A204.1 (cell line): ENCODE measurements around the gene SLC35G3.
"Not testable (repeated sequence)": the region's sequence is repeated elsewhere in the genome, so short reads cannot be mapped to it uniquely, and the experiment has no call there.

Experiments
- FAIRE-seq: peaks from 2 replicates; lab custom pipeline; 2012; peaks lifted over from hg19 to GRCh38; lab: Jason Lieb, UNC

Gene SLC35G3

DNA sequence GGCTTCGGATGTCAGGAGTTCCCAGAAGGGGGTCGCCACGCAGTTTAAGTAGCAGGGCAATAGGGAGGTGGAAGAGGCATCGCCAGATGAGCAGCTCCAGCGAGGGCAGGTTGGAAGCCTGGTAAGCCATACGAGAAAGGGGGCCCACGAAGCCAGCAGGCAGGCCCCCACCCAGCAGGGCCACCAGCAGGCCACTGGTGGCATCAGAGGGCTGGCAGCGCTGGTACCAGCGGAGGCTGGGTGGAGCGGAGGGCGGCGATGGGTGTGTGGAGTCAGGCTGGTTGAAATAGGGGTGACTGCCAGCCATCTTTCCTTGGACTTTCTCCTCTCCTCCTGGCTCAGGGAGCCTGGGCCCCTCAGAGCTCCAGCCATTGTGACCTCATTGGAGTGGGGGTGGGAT lies at the start of gene SLC35G3:
TSS of gene SLC35G3 (minus strand) at position 393 of the 400 bp plus-strand sequence. CDS start at position 307, 86 bp downstream.
- not testable (repeated sequence) for FAIRE-seq

- FAIRE-seq = no peak
Measured at GRCh38 chr17:35243561-35244340, 49.6 kb upstream of the SLC35G3 start.

DNA sequence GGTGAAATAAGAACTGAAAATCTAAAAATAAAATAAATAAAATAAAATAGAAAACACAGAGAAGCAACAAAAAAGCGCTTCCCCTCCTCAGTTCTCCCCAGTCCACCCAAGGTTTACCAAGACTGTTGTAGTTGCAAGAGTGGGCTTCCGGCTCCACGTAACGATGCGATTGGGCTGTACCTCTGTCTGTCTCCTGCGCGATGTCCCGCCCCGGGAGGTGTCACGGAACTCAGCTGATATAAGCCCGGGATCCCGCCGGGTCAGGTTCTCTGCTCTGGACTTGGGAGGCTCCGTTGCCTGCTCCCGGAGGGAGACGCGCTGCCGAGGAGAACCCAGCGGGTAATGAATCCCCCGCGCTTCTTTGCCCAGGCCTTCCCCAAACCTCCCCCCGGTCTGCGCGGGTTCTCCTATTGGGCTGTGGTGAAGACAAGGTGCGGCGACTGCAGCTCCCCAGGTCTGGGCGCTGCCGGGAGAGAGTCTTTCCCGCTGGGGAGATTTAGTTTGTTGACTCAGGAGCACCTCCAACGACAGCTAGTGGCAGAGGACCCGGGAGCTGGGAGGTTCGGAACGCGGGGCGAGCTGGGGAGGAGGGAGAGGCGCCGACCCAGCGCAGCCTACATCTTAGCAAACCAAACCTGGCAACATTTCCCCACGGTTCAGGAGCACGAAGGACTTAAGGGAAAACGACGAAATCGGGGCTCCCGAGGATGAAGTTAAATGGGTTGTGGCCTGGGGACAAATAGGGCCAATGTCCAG lies 48.8 kb upstream of the SLC35G3 start, which contains the start of gene SLFN5:
TSS of gene SLFN5 (plus strand) at position 268 of the 756 bp plus-strand sequence. CDS start 15,619 bp downstream, outside the sequence.
- no peak for FAIRE-seq

GRCh38 chr17:35242158-35242804 lies 48.1 kb upstream of the SLC35G3 start:
- FAIRE-seq = no peak

- no peak for FAIRE-seq
Measured at GRCh38 chr17:35241520-35241919, 47.3 kb upstream of the SLC35G3 start.

DNA sequence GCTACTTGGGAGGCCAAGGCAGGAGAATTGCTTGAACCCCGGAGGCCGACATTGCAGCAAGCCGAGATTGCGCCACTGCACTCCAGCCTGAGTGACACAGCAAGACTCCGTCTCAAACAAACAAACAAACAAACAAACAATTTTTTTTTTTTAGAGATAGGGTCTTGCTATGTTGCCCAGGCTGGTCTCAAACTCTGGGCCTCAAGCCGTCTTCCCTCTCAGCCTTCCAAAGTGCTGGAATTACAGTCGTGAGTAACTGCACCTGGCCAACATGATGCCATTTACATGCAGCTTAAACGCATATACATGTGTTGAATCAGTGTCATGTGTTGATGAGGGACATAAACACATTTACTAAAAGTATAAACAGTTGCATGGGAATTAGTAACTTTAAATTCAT lies 46.7 kb upstream of the SLC35G3 start:
- no peak for FAIRE-seq

DNA sequence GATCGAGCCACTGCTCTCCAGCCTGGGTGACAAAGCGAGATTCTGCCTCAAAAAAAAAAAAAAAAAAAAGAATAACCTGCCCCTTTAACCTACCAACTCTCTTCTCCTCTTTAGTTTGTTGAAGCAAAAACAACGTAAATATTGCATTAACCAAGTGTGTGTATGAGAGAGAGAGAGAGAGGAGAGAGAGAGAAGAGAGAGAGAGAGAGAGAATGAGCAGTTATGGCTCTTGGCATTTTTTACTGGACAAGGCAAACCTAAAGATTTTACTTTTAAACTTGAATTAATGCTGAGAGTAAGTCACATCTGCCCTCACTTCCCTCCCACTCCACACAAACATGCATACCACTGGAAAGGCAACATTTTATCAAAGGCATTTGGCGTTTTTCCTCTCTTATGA lies 45.6 kb upstream of the SLC35G3 start:
- no peak for FAIRE-seq

DNA sequence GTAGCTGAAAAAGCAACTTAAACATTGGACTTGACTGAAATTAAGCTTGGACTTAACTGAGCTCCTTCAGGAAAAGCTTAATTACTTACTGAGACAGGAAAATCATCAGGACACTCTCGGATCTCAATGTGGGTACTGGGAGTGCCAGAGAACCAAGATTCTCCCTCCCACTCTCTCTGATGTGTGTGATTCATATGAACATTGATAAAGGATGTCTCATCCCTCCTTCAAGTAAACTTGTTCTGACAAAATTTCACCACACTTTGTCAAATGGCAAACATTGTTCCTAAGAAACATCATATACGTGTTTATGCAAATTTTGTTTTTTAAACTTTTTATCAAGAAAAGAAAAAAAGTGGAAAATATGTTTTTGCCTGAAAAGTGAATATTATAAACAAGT lies 44.6 kb upstream of the SLC35G3 start:
- no peak for FAIRE-seq

- FAIRE-seq = no peak
Measured at GRCh38 chr17:35236821-35237220, 42.6 kb upstream of the SLC35G3 start.

DNA sequence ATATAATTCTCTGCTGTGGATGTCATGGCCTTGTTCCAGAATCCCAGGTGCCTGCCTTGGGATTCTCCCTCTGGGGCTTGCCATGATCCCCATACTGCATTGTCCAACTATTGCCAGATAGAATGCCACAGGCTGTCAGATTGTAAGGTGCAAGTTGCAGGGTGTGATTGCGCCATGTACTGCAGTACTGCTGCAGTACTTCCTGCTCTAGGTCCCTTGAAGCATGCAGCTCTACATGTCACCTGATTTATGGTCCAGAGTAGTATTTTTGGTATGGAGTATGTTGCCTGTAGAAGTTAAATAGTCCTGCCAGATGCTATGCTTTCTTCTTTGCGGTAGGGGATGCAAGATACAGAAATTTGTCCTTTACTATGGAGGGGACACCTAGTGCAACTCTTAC lies 41.7 kb upstream of the SLC35G3 start:
- FAIRE-seq = no peak

DNA sequence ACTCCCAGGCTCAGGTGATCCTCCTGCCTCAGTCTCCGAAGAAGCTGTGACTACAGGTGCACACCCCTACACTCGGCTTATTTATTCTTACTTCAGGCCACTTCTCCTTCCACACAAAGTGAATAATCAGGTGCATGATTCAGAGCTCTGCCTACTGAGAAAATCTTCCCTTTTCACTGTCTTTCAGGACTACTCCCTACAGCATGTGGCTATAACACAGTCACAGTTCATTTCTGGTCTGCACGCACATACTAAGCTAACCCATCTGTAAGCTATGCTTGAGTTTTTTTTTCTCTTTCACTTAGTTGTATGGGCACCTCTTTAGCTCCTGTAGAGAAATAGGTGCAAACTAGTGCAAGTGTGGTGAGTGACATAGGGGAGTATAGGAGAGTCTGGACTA lies 41.1 kb upstream of the SLC35G3 start:
- FAIRE-seq = no peak

GRCh38 chr17:35234315-35234714 lies 40.1 kb upstream of the SLC35G3 start:
- not testable (repeated sequence) for FAIRE-seq

DNA sequence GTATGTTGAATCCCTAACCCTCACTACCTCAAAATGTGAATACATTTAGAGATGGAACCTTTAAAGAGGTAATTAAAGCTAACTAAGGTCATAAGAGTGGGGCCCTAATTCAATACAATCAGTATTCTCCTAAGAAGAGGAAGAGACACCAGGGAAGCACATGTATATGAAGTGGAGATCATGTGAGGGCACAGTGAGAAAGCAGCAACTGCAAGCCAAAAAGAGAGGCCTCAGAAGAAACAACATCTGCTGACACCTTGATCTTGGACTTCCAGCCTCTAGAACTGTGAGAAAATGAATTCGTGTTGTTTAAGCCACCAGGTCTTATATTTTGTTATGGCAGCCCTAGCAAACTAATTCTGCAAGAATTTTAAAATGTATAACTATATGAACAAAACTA lies 35.4 kb upstream of the SLC35G3 start:
- no peak for FAIRE-seq

DNA sequence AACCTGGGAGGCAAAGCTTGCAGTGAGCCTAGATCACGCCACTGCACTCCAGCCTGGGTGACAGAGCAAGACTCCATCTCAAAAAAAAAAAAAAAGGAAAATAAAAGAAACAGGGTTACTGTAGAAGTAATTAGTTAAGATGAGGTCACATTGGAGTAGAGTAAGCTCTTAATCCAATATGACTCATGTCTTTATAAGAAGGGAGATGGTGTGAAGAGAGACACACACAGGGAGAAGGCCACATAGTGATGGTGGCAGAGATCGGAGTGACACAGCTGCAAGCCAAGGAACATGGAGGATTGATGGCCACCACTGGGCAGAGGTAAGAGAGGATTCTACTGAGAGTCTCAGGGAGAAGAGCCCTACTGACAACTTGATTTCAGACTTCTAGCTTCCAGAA lies 33.4 kb upstream of the SLC35G3 start:
- FAIRE-seq = no peak

DNA sequence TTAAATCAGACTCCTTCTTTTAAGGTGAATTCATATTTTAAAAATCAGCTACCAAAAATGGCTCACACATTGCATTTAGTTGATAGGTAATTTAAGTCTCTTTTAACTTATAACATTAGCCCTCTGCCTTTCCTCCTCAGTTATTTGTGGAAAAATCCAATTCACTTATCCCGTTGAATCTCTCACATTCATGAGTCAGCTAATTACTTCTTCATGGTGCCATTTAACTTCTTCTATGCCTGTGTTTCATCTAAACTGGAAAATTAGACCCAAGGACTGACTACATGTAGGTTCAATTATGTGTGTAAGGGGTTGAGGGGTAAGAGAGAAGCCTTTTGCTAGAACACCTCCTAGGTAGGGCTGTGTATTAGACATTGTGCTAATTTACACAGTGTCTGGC lies 30.2 kb upstream of the SLC35G3 start:
- FAIRE-seq = no peak

- no peak for FAIRE-seq
Measured at GRCh38 chr17:35222452-35222851, 28.3 kb upstream of the SLC35G3 start.

- FAIRE-seq = no peak
Measured at GRCh38 chr17:35218915-35219314, 24.7 kb upstream of the SLC35G3 start.

DNA sequence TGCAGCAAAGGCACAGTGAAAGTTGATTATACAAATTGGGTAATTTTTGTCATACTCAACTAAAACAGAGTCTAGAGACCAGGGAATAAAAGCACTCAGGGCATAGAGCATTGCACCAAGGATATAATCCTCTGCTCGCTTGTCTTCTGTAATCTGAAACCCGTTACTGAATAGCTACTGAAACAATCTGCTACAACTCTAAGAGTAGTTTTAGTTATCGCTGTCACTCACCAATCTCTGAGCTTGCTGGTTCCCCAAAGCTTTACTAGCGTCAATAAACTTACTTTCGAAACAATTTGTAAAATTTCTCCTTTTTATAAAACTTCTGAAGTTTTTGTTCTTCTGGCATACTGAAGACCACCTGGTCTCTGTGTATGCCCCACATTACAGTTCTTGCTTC lies 22.9 kb upstream of the SLC35G3 start:
- FAIRE-seq = no peak

GRCh38 chr17:35214631-35215273 lies 20.6 kb upstream of the SLC35G3 start:
- FAIRE-seq = no peak

GRCh38 chr17:35214192-35214591 lies 20.0 kb upstream of the SLC35G3 start:
- FAIRE-seq = no peak

DNA sequence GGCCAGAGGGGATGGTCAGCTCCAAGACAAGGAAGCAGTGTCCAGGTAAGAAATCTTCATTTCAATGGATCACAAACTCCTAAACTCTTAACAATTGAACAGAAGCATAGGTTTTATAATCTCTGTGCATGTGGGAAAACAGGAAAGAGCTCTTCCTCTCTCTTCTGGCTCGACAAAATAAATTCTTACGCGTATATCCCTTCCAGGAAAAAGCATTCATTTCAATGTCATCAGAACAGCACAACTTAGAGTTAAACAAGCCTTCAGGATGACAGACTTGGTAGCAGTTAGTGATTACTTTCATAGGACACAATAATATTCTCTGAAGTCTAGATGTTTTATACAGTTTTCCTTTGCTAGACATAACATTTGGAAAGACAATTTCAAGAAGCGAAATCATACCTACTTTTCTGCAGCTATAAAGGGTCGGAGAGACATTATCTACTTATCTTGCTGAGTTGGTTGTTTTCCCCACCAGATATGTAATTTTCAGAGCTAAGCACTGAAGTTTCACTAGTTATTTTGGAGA lies 19.3 kb upstream of the SLC35G3 start:
- FAIRE-seq = no peak

- FAIRE-seq = no peak
Measured at GRCh38 chr17:35212668-35213067, 18.5 kb upstream of the SLC35G3 start.
